Adrenal gland (tissue), 5 donors: ENCODE measurements around the gene HS3ST4.

Source experiments
- CTCF ChIP-seq, 6 experiments: fragments of 450-650 bp in 4 of 6; fragments of 200-600 bp in 2 of 6; sonication (generic) in 1 of 6; IDR thresholded peaks; 1 replicate in 5 of 6; 2 replicates in 1 of 6; pipeline versions ENCODE4 v1.5.1 to v1.8.0; 2016 to 2021; ENCODE audit warnings: antibody characterized with exemption in 6 of 6, mild to moderate bottlenecking in 2 of 6, moderate library complexity in 1 of 6
- POLR2A ChIP-seq, 2 donors: fragments of 450-650 bp; IDR thresholded peaks; one replicate each; pipeline ENCODE4 v1.6.1; 2017; ENCODE audit warnings: antibody characterized with exemption in 2 of 2, mild to moderate bottlenecking in 2 of 2, moderate library complexity in 1 of 2
- donor health status: DM: no; HTN: no; CAD: no.

- no peak for TF ChIP-seq CTCF (IDR thresholded peaks at IDR 0.05)
- no peak for TF ChIP-seq POLR2A (IDR thresholded peaks at IDR 0.05)
Observed at GRCh38 chr16:26051063-26051462, 359.3 kb downstream of the HS3ST4 start.
